ENCODE results near the gene SLF2.

Gene SLF2

DNA sequence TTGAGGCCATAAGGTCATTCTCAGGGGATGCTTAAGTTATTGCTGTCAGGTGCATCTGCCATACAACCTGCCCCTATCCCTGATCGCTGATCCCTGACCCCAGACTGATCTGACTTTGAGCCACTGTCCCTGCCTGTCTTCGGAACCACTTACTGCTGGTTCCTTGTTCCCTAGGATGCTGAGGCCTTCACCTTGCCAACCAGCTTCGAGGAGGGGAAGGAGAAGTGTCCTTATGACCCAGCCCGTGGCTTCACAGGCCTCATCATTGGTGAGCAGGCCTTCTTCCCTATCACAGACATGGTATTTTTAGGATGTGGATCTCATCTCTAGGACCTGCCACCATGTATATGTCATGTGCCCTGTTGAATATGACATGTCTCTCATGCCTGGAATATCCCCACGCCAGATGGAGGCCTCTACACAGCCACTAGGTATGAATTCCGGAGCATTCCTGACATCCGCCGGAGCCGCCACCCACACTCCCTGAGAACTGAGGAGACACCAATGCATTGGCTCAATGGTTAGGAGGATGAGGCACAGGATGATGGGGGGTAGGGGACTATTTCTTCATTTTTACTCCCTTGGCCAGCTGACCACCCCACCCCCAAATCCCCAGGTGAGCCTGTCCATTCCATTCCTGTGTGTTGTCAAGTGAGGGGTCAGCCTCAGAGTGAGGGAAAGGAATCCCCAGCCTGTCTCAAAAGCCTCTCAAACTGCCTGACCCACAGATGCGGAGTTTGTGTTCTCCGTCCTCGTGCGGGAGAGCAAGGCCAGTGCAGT lies 65.5 kb downstream of the SLF2 start:
- no peak for DNase-seq (ENCODE audit: extremely low spot score)
- ChIA-PET CTCF (interaction anchor here (2.4 kb wide), 1 partner anchor 21 kb away, joined by 6 read pairs; the partner anchor contains the start of gene LZTS2), POLR2A (no interaction called here)
- TF ChIP-seq, protein P1, sequence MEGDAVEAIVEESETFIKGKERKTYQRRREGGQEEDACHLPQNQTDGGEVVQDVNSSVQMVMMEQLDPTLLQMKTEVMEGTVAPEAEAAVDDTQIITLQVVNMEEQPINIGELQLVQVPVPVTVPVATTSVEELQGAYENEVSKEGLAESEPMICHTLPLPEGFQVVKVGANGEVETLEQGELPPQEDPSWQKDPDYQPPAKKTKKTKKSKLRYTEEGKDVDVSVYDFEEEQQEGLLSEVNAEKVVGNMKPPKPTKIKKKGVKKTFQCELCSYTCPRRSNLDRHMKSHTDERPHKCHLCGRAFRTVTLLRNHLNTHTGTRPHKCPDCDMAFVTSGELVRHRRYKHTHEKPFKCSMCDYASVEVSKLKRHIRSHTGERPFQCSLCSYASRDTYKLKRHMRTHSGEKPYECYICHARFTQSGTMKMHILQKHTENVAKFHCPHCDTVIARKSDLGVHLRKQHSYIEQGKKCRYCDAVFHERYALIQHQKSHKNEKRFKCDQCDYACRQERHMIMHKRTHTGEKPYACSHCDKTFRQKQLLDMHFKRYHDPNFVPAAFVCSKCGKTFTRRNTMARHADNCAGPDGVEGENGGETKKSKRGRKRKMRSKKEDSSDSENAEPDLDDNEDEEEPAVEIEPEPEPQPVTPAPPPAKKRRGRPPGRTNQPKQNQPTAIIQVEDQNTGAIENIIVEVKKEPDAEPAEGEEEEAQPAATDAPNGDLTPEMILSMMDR (IDR thresholded peaks at IDR 0.05; ENCODE audit: control extremely low read depth, extremely low read depth, low read depth, missing control alignments): no peak

DNA sequence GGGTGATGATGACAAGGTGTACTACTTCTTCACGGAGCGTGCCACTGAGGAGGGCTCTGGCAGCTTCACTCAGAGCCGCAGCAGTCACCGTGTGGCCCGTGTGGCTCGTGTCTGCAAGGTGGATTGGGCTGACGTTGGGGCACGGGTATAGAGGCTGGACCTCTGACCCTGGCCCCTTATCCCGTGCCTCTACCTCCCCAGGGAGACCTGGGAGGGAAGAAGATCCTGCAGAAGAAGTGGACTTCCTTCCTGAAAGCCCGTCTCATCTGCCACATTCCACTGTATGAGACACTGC lies 66.1 kb downstream of the SLF2 start:
- POLR2A ChIA-PET: no interaction called here
- TF ChIP-seq, protein P1 (IDR thresholded peaks at IDR 0.05; ENCODE audit: control extremely low read depth, extremely low read depth, low read depth, missing control alignments): no peak
- CTCF ChIA-PET: interaction anchor here (2.4 kb wide), 1 partner anchor 21 kb away, joined by 6 read pairs; the partner anchor contains the start of gene LZTS2
- DNase-seq (ENCODE audit: extremely low spot score): no peak

DNA sequence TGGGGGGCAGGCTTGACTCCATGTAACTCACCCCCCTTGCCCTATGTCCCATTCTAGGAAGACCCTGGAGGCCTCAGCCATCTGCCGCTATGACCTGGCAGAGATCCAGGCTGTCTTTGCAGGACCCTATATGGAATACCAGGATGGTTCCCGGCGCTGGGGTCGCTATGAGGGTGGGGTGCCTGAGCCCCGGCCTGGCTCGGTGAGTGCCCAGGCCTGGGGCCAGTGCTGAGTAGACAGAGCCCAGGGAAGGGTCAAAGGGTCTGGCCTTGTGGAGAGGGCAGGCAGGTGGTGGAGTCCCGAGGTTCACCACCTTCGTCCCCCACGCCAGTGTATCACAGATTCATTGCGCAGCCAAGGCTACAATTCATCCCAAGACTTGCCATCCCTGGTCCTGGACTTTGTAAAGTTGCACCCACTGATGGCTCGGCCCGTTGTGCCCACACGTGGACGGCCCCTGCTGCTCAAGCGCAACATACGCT lies 67.1 kb downstream of the SLF2 start:
- POLR2A ChIA-PET: no interaction called here
- CTCF ChIA-PET: interaction anchor here (1.2 to 2.4 kb wide), 2 partner anchors 14 to 20 kb away, joined by 4 to 6 read pairs; partner anchors contain the start of gene LZTS2

DNA sequence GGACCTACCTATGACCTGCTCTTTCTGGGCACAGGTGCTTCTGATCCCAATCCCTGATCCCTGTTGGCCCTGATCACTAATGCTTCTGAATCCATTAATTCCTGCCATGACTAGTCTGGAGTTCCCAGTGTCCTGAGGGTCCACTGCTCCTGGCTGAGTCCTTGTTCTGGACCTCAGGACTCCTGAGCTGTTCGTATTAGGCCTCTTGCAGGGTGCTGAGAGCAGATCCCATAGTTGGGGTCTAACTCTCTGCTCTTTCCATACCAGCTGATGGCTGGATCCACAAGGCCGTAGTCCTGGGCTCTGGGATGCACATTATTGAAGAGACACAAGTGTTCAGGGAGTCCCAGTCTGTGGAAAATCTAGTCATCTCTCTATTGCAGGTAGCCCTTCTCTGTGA lies 67.5 kb downstream of the SLF2 start:
- CTCF ChIA-PET: interaction anchor here (0.8 to 11.3 kb wide), 3 partner anchors 12 to 17 kb away, joined by 3 to 94 read pairs (median 4); partner anchors contain the start of gene LZTS2
- POLR2A ChIA-PET: no interaction called here
- TF ChIP-seq, protein P1 (IDR thresholded peaks at IDR 0.05; ENCODE audit: control extremely low read depth, extremely low read depth, low read depth, missing control alignments): no peak
- no peak for DNase-seq (ENCODE audit: extremely low spot score)

More for the DNA sequence above, 67.1 kb downstream of the SLF2 start:
- no peak for DNase-seq (ENCODE audit: extremely low spot score)
- TF ChIP-seq, protein P1 (IDR thresholded peaks at IDR 0.05; ENCODE audit: control extremely low read depth, extremely low read depth, low read depth, missing control alignments): no peak

DNA sequence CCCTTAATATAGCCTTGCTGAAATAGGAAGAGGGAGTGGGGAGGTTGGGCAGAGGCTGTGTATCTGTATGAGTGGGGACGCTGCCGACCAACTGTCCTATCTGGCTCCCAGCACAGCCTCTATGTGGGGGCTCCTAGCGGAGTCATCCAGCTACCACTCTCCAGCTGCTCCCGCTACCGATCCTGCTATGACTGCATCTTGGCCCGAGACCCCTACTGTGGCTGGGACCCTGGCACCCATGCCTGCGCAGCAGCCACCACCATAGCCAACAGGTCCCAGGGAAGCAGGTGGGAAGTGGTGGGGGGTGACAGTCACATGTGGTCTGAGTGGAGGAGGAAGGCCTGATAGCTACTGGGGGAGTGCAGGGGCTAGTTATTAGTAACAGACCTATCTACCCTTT lies 67.9 kb downstream of the SLF2 start:
- DNase-seq (ENCODE audit: extremely low spot score): no peak
- POLR2A ChIA-PET: no interaction called here
- CTCF ChIA-PET: interaction anchor here (0.8 to 11.3 kb wide), 5 partner anchors 11 to 33 kb away, joined by 3 to 94 read pairs (median 4); partner anchors contain the start of gene LZTS2
- TF ChIP-seq, protein P1 (IDR thresholded peaks at IDR 0.05; ENCODE audit: control extremely low read depth, extremely low read depth, low read depth, missing control alignments): no peak

DNA sequence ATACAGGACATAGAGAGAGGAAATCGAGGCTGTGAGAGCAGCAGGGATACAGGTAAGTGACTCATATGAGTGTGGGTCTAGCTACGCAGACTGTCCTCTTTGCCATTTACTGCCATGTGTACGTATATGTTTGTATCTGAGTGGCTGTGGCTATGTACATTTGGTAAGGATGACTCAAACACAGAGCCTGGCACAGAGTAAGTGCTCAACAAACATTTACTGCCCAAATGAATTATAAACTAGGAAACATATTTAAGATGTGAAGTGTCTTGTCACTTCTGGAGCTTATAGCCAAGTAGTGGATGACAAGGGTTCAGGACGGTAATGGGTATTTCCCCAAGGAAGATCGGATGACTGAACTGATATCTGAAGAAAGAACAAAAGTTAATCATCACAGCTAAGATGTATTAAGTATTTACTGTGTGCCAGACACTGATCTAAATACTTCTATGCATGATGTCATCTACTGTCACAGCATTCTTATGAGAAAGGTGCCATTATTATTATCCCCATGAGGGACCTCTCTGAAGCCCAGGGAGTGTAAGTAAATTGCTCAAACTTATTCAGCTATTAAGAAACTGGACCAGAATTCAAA lies 68.5 kb downstream of the SLF2 start:
- TF ChIP-seq, protein P1 (IDR thresholded peaks at IDR 0.05; ENCODE audit: control extremely low read depth, extremely low read depth, low read depth, missing control alignments): no peak
- ChIA-PET CTCF (interaction anchor here (0.8 to 11.3 kb wide), 5 partner anchors 10 to 33 kb away, joined by 3 to 94 read pairs (median 4); partner anchors contain the start of gene LZTS2), POLR2A (interaction anchor here (0.7 kb wide), 1 partner anchor 595 kb away, joined by 4 read pairs; no protein-coding TSS in a partner anchor)
- no peak for DNase-seq (ENCODE audit: extremely low spot score)
